22Rv1 (cell line): ENCODE data around the gene PCSK2.

ENCODE experiments used
- H3K27ac ChIP-seq: fragments of 450-650 bp; 2 replicates; pipeline ENCODE4 v1.5.1; 2017
- ZFX ChIP-seq: fragments of 450-650 bp; IDR thresholded peaks from 2 replicates; pipeline ENCODE4 v1.6.1; 2017; ENCODE audit warnings: antibody characterized with exemption, borderline replicate concordance
- TF ChIP-seq, protein P1 (sequence below): fragments of 450-650 bp; IDR thresholded peaks from 2 replicates; pipeline ENCODE4 v1.5.1; 2017; ENCODE audit warnings: mild to moderate bottlenecking

PCSK2 gene

DNA sequence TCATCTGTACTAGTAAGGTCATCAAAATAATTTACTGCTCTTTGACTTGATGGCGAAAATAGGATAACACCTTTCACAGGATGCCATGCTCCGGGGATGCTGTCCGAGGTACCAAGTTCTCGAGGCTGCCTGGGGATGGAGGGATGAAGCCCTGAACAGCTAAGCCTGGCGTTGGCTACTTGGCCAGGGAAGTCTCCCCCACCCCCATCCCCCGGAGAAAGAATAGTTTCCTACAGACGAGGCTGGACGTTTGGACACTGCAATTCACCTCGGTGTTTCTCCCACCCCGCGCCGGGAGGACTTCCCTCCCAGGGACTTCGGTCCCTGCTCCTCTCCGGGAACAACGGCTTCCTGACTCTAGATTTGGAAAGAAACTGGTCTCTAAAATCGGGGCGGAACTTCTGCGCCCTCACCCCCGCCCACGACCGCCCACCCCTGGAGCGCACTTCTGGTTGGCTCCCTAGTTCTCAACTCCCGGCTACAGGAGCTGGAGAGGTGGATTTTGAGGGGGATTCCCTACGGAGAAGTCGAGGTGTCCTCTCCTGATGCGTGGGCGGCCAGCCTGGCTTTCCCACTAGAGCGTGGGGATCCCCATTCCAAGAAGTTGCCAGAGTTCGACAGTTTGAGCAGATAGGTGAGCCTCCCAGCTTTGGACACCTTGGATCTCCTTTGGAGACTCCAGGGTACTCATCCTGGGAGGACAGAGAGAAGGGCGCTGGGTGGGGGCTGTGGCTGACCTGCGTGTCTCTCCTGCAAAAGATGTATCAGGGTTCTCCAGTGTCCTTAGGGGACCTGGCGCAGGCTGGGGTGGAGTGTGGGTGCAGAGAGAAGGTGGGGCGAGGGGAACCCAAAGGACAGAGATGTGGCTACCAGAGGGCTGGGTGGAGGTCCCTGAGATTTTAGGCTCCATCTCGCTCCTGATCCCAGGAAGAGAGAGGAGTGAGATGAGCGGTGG lies 1.1 kb downstream of the PCSK2 start:
- no peak for TF ChIP-seq ZFX
- TF ChIP-seq, protein P1, sequence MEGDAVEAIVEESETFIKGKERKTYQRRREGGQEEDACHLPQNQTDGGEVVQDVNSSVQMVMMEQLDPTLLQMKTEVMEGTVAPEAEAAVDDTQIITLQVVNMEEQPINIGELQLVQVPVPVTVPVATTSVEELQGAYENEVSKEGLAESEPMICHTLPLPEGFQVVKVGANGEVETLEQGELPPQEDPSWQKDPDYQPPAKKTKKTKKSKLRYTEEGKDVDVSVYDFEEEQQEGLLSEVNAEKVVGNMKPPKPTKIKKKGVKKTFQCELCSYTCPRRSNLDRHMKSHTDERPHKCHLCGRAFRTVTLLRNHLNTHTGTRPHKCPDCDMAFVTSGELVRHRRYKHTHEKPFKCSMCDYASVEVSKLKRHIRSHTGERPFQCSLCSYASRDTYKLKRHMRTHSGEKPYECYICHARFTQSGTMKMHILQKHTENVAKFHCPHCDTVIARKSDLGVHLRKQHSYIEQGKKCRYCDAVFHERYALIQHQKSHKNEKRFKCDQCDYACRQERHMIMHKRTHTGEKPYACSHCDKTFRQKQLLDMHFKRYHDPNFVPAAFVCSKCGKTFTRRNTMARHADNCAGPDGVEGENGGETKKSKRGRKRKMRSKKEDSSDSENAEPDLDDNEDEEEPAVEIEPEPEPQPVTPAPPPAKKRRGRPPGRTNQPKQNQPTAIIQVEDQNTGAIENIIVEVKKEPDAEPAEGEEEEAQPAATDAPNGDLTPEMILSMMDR = no peak
- H3K27ac ChIP-seq = no peak overlapping the region

DNA sequence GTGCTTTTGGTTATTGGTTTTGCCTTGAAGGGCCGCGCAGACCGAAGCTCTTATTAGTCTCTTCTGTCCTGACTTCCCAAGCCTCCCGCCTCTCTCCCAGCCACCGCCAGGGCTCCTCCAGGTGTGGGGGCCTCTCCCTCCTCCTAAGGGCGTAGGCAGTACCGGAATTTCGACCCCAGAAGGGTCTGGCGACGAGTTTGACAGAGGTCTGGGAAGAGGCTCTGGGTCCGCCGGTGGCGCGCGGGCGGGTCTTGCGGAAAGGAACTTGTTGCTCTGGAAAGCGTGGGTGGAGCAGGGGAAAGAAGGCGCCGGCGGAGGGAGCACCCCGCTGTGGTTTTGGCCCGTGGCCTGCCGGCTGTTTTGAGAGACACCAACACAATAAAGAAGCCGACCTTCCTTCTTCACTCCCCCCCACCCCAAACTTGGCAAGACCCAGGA lies 1.8 kb downstream of the PCSK2 start:
- no peak for TF ChIP-seq ZFX
- TF ChIP-seq, protein P1 = no peak

DNA sequence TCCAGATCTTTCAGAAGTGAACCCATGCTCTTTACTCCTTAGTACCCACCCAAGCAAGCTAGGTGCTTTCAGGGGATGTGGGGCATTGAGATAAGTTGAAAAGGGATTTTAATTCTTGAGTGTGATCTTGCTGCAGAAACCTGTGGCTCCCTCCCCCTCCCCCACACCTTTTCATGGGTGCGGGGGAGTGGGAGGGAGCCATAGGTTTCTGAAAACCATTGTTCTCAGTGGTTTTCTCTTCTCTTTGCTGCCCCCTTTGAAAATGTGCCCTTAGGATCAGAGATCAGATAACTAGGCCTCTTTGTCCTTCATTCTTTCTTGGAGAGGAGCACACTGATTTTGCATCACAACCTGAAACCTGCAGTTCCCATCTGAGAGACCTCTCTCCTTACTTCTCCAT lies 2.4 kb downstream of the PCSK2 start:
- H3K27ac ChIP-seq = no peak overlapping the region

More for the DNA sequence above, 1.8 kb downstream of the PCSK2 start:
- no peak overlapping the region for H3K27ac ChIP-seq

DNA sequence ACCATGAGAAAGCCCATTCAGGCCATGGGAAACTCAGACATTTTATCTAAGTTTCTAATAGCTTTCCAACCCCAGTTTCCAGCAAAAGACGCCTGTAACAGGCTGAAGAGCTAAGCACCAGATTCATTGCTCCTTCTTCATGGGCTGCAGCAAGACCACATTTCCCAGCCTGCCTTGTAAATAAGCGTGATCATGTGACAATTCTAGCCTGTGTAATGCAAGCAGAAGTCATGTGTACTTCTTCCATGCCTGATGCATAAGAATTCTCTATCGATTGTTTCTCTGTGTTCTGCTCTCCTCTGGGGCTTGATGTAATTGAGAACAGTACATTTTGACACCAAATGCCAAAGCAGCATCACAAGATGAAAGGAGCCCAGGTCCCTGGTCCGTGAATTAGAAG lies 6.8 kb downstream of the PCSK2 start:
- H3K27ac ChIP-seq = no peak overlapping the region
- TF ChIP-seq, protein P1 = no peak
- TF ChIP-seq ZFX = no peak

More for the DNA sequence above, 2.4 kb downstream of the PCSK2 start:
- TF ChIP-seq ZFX = no peak
- TF ChIP-seq, protein P1 = no peak

DNA sequence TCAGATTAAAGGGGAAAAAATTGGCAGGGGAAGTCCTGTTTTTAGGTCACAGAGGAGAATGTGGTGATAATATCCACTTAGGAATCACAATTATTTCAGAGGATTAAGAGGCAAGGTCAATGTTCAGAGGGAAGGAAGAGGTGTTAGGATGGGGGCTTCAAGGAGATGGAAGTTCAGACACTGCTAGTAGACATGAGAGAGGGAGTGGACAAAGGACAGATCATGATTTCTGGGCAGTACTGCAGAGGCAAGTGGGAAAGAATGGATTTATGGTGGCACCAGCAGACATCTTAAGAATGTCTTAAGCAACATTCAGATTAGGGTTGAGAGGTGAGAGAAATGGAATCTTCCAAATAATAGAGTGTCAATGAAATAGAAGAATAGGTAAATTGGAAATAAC lies 9.9 kb downstream of the PCSK2 start:
- TF ChIP-seq, protein P1 = no peak
- TF ChIP-seq ZFX = no peak
- H3K27ac ChIP-seq = no peak overlapping the region

DNA sequence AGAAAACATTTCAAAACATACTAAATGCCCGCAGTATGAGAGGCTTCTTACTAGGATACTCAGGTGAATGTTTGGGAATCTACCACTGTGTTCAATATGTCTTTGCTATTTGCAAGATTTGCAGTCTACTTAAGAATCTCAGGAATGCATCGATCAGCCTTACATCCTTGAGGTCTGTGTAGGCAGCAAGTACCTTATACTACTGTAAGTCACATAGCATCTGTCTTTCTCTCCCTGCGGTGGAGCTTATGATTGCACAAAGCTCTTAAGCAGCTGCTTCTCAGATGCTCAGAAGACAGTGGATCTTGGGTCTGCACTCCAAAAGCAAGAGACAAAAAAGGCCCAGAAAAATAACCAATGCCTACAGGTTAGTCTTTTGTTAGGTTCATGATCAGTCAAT lies 21.4 kb downstream of the PCSK2 start:
- no peak overlapping the region for H3K27ac ChIP-seq
- TF ChIP-seq, protein P1 = no peak
- no peak for TF ChIP-seq ZFX

DNA sequence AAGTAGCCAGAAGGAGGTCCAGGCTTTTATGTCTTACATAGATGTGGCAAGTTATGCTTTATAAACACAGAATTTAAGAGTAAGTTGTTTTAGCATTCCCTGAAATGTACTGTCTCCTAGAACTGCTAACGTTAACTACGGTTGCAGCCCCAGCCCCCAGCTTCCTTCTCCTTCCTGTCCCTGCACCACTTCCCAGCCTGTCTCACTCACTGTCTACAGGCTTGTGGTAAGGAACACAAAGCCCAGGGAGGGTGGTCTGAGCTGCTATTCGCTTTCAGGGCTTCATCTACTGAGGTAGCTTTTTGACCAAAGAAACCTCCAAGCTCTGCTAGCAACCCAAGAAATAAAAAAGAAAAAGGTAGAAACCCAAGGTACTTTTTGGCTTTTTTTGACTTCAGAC lies 35.9 kb downstream of the PCSK2 start:
- no peak overlapping the region for H3K27ac ChIP-seq
- TF ChIP-seq ZFX = no peak
